Placental epithelial cell (primary cell): Measurements from ENCODE around the gene CHST13. TPM values are rescaled to one million over a fixed set of nuclear protein-coding genes. Genes with fewer than 3 reads are reported as not detected.

Experiments
- small RNA-seq: library from RNA; depleted of rRNA; stranded (forward); fragments of <200 nt; gene quantifications from one replicate; pipeline ENCODE3, GENCODE V24; 2012
- total RNA-seq: library from RNA; depleted of rRNA; stranded (reverse); fragments of >200 nt; gene quantifications from 2 replicates; pipeline ENCODE4 v1.2.3, GENCODE V29; 2012

The CHST13 gene
- not detected in 2 replicates for total RNA-seq

GRCh38 chr3:126523745-126524428 is at the start of gene CHST13:
CHST13 (plus strand) TSS chr3:126524155; CDS start chr3:126524333, 178 bp downstream.

GRCh38 chr3:126475413-126476114 is 48.4 kb upstream of the CHST13 start, which contains the start of gene ZXDC:
ZXDC (minus strand) TSS chr3:126475891; CDS start chr3:126475865, 26 bp downstream.

GRCh38 chr3:126517291-126517951 is 6.5 kb upstream of the CHST13 start, which contains the start of gene UROC1:
UROC1 (minus strand) TSS chr3:126517773; CDS start chr3:126517719, 54 bp downstream.

GRCh38 chr3:126558336-126559071 is 34.5 kb downstream of the CHST13 start, which contains the start of gene C3orf22:
C3orf22 (minus strand) TSS chr3:126558932; CDS start chr3:126553390, 5,542 bp downstream.

Small RNAs within 50 kb of the gene (small RNA-seq; reads per million reads assigned to genes)
- gene RNA5SP138: not detected

Other genes with a start within 250 kb of the CHST13 start
- under 0.01 TPM in 1 of 2 replicates, not detected in the other for gene KLF15, start 166.7 kb upstream of the CHST13 start, total RNA-seq
- gene CFAP100, start 129.2 kb upstream of the CHST13 start, total RNA-seq: not detected in 2 replicates
- 20.8 and 27.0 TPM in 2 replicates for gene ZXDC, start 48.3 kb upstream of the CHST13 start, total RNA-seq
- not detected in 2 replicates for gene UROC1, start 6.4 kb upstream of the CHST13 start, total RNA-seq
- gene C3orf22, start 34.8 kb downstream of the CHST13 start, total RNA-seq: not detected in 2 replicates
- 11.8 and 12.2 TPM in 2 replicates for gene TXNRD3, start 131.0 kb downstream of the CHST13 start, total RNA-seq
- gene CHCHD6, start 180.1 kb downstream of the CHST13 start, total RNA-seq: 2.4 and 6.0 TPM in 2 replicates